Head of caudate nucleus (tissue), 42 donors: Measurements from ENCODE around the gene SAMD10.
A peak's percentile ranks its signal among the peaks of the same experiment; 100 is the strongest.
"Not testable (repeated sequence)": the region's sequence is repeated elsewhere in the genome, so short reads cannot be mapped to it uniquely, and the experiment has no call there.

ENCODE experiments used
- DNase-seq, 42 donors: peaks; one replicate each; pipeline versions ENCODE4 v3.0.0 to v3.0.0-alpha.2; 2020 to 2021; ENCODE audit warnings: mixed read lengths in 7 of 42
- intact Hi-C: fragments of 100-400 bp; cut with DNase I; formaldehyde crosslinking; loops from one replicate; pipeline ENCODE4 v1.15.0; 2022

The SAMD10 gene

DNA sequence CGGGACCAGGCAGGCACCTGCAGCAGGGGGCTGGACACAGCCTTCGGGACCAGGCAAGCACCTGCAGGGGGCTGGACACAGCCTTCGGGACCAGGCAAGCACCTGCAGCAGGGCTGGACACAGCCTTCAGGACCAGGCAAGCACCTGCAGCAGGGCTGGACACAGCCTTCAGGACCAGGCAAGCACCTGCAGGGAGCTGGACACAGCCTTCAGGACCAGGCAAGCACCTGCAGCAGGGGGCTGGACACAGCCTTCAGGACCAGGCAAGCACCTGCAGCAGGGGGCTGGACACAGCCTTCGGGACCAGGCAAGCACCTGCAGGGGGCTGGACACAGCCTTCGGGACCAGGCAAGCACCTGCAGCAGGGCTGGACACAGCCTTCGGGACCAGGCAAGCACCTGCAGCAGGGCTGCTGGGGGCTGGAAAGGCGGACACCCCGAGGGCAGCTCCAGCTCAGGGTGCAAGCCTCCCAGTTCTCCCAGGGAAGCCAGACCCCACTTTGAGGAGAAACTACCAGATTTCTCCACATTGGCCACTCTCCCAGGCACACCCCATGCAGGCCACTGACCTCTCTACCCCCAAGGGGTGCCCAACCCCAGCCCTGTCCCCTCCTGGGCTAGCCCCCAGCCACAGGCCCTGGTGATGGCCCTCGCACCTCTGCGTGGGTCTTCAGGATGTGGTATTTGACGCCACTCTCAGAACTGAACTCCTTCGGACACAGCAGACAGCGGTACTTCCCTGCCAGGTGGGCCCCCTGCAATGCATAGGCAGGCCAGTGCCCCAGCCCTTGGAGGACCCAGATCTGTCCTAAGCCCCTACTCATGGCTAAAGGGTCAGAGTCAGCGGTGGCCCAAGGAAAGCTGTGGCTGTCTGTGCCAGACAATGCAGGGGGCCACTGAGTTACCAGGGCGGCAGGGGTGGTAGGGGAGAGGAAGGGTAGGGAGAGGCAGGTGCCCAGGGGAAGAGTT lies 18.5 kb downstream of the SAMD10 start:
- DNase-seq, intact Hi-C loops: not testable (repeated sequence)

- intact Hi-C loops = loop anchor here (5.0 kb wide), 1 partner anchor 103 kb away; the partner anchor contains the start of gene TCEA2
- DNase-seq = no peak
Observed at GRCh38 chr20:63959699-63960075, 19.8 kb downstream of the SAMD10 start.

- DNase-seq = no peak
- intact Hi-C loops = loop anchor here (5.0 kb wide), 1 partner anchor 103 kb away; the partner anchor contains the start of gene TCEA2
Observed at GRCh38 chr20:63958964-63959698, 20.3 kb downstream of the SAMD10 start.

- intact Hi-C loops = loop anchor here (5.0 kb wide), 1 partner anchor 104 kb away; the partner anchor contains the start of gene TCEA2
- DNase-seq = no peak
Observed at GRCh38 chr20:63958471-63958870, 21.0 kb downstream of the SAMD10 start.

- intact Hi-C loops = loop anchor here (5.0 kb wide), 1 partner anchor 104 kb away; the partner anchor contains the start of gene TCEA2
- peak in 10 of 42 donors; percentile 28 to 84 (median 60) for DNase-seq
Observed at GRCh38 chr20:63957690-63958441, 21.6 kb downstream of the SAMD10 start.

DNA sequence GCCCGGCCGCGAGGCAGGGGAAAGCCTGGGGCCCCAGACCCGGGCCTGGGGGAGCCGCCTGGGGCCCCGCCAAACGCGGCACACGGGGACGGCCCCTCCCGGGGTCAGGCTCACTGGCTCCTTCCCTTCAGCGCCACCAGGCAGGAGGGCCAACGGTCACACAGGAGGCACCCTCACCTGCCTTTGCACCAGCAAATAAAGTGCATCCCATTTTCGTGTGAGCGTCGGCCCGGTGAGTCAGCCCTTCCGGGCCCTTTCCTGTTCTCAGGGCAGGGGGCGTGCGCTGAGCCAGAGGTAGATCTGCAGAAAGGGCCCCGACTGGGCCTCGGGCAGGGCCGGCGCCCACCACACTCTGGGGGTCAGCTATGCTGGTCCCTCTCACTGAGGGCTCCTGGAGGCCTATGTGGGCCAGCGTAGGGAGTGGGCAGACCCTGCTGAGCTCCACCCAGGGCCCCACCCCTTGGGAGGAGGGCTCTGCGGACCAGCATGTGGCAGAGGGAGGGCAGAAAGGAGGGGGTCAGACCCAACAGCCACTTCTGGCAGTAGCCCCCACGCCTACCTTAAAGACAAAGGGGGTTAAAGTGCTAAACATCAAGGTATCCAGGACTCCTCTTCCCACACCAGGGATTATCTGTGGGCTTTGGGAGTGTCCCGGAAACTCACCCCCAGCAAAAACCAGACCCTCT lies 22.3 kb downstream of the SAMD10 start:
- peak in 37 of 42 donors; percentile 36 to 81 (median 63) for DNase-seq
- intact Hi-C loops = loop anchor here (5.0 kb wide), 1 partner anchor 105 kb away; the partner anchor contains the start of gene TCEA2

DNA sequence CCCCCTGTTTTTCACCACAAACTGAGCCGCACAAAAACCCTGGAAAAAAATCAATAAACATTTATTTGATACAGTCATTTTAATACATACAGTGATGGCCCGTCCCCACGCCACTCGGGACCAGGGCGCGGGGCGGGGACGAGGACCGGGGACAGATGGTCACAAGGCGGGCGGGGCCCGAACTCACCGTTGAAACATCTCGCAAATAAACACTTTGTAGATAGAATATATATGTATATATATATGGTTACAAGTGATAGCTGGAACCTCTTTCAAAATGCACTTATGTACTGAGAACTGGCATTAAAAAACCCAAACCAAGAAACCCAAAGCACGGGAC lies 22.8 kb downstream of the SAMD10 start:
- no peak for DNase-seq
- intact Hi-C loops = loop anchor here (5.0 kb wide), 1 partner anchor 106 kb away; the partner anchor contains the start of gene TCEA2

GRCh38 chr20:63955827-63956663 lies 23.4 kb downstream of the SAMD10 start, which contains the start of gene UCKL1:
Gene UCKL1 (minus strand): TSS chr20:63956416. CDS start chr20:63956372, 44 bp downstream.
- peak; percentile 80 to 96 (median 91) for DNase-seq
- intact Hi-C loops = loop anchor here (5.0 kb wide), 1 partner anchor 106 kb away; the partner anchor contains the start of gene TCEA2

DNA sequence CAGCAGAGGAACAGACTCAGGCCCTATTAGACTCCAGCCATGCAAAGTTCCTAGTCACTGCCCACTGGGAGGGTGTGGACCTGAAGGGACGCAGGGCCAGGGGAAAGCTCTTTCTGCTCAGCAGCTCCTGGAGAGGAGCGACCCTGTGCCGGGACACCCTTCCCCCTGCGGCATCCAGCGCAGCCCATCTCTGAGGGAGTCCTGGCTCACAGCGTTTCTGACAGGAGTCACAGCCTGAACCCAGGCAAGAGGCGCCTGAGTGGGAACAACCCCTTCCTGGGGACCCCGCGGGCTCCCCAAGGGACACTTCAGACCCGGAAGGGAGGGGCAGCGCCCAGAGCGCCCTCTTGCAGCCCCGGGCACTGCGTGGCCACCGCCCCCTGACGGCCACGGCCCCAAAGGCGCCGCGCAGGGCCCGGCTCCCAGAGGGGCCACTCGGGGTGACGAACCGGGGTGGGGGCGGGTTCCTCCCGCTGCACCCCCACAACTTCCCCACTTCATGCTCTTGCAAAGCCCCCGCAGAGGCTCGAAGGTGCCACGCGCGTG lies 24.1 kb downstream of the SAMD10 start:
- peak in 28 of 42 donors; percentile 32 to 80 (median 53) for DNase-seq
- intact Hi-C loops = loop anchor here (5.0 kb wide), 1 partner anchor 107 kb away; the partner anchor contains the start of gene TCEA2

DNA sequence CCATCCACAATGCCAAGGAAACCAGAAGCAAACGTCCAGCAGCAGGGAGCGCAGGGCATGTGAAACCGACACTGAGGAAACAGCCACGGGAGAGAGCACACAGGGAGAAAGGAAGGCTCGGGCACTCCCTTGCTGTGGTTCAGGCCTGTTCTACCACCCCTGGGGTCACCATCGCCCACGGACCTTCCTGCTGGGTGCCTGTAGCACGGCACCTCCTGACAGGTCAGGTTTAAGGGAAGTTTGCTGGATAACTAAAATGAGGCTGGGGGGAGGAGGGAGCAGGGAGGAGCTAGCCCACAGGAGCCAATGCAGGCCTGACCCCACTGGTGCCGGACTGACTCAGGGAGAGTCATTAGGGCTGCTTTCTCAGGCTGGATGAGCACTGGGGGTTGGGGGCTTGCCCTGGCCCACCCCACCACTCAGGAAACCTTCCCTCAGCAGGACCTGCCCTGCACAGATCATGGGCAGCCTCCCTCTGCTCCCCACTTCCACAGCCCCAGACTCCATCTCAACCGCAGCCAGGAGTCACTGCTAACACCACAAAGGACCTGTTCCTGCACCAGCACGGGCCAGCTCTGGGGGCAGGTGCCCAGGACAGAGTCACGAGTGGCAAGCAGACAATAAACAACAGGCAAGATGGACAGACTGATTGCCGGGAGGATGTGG lies 25.5 kb downstream of the SAMD10 start:
- intact Hi-C loops = no loop called here
- DNase-seq = no peak

DNA sequence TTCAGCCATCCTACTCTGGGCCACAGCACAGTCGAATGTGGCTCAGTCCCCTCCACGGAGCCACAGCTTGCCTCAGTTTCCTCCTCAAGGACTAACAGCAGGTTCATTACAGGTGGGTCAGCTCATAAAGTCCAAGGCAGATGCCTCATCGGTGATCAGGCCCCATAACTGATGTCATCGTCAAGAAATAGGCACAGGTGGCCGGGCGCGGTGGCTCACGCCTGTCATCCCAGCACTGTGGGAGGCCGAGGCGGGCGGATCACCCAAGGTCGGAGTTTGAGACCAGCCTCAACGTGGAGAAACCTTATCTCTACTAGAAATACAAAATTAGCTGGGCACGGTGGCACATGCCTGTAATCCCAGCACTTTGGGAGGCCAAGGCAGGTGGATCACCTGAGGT lies 26.7 kb downstream of the SAMD10 start:
- no peak for DNase-seq
- intact Hi-C loops = no loop called here

- intact Hi-C loops = no loop called here
- no peak for DNase-seq
Observed at GRCh38 chr20:63952210-63952535, 27.3 kb downstream of the SAMD10 start.

DNA sequence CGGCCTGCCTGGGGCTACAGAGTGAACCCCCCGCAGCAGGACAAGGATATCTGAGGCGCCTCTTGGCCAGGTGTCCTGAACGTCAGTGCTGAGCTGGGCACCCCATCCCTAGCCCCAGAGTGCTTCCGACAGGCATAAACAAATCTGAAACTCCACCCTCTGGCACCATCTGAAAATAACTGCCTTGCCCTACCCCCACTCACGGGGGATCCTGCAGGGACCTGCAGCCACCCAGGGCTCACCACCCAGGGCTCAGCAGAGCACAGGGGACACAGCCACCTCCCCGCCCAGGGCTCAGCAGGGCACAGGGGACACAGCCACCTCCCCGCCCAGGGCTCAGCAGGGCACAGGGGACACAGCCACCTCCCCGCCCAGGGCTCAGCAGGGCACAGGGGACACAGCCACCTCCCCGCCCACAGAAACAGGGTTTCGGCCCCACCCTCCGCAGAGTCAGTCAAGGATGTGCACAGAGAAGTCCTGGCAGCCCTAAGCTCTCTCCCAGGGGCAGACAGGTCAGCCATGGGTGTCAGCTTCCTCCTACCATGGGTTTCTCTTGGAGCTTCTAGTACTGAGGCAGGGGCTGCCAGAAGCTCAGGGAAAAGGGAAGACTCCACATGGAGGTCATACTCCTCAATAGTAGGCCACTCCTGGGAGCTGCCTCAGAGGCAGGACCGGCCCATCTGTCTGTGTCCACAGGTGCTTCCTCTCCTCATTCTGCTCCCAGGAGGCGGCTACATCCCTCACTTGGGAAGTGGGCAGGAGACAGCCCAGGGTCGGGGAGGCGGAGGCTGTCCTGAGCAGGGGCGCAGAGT lies 27.8 kb downstream of the SAMD10 start:
- intact Hi-C loops = no loop called here
- no peak for DNase-seq

DNA sequence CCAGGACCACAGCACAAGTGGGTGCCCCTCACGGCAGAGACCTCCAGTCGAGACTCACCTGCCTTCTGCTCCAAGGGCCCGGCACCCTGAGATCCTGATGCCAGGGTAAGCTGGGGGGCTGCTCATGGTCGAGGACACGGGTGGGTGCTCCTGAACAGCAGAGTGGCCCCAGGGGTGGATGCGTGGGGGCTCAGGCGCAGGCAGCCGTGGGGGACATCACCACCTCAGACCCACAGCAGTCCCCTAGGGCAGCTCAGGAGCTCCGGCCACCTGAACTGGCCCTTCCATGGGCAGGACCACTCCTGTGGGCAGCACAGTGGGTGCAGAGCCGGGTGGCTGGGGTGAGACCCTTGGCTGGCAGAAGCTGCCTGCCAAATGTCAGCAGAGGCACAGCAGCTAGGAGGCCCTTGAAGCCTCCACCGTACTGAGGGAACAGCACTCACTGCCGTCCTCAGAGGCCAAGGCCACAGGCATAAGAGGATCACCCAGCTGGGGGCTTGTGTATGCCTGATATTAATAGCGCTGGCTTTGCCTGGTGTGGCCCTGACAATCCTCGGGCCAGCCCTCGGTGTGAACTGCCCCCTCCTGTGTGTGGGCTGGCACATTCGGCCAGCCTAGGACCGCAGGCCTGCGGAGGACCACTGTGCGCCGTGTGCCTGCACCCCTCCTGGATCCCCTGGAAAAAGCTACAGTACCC lies 28.6 kb downstream of the SAMD10 start:
- intact Hi-C loops = no loop called here
- DNase-seq = no peak
